SK-N-SH treated with all-trans-retinoic acid at 6 μM for 48 hours (cell line): Measurements from ENCODE around the gene LAMB1.

Experiments used
- ATAC-seq: fragments of 200-7000 bp; cut with Tn5 transposase; 3 replicates; pipeline ENCODE4 v1.9.1; 2020; ENCODE audit warnings: mild to moderate bottlenecking, moderate library complexity
- ARNTL ChIP-seq: fragments of 450-650 bp; formaldehyde crosslinking; IDR thresholded peaks from 2 replicates; pipeline ENCODE4 v1.5.0; 2020; ENCODE audit warnings: low read depth, mild to moderate bottlenecking, moderate library complexity, borderline replicate concordance
- BACH2 ChIP-seq: fragments of 250-450 bp; sonication (Bioruptor Pico); IDR thresholded peaks from 2 replicates; pipeline ENCODE4 v1.9.0; 2021; ENCODE audit warnings: mild to moderate bottlenecking, borderline replicate concordance
- CSDC2 ChIP-seq: fragments of 250-450 bp; sonication (Bioruptor Pico); IDR thresholded peaks from 2 replicates; pipeline ENCODE4 v1.5.0; 2020; ENCODE audit warnings: mild to moderate bottlenecking, moderate library complexity
- CSRNP3 ChIP-seq: fragments of 250-450 bp; sonication (Bioruptor Pico); IDR thresholded peaks from 2 replicates; pipeline ENCODE4 v1.5.1; 2021; ENCODE audit warnings: mild to moderate bottlenecking, moderate library complexity
- ESRRG ChIP-seq: fragments of 250-450 bp; sonication (Bioruptor Pico); IDR thresholded peaks from 2 replicates; pipeline ENCODE4 v1.6.1; 2021; ENCODE audit warnings: mild to moderate bottlenecking
- GLIS3 ChIP-seq: fragments of 250-450 bp; sonication (Bioruptor Pico); IDR thresholded peaks from 2 replicates; pipeline ENCODE4 v1.5.0; 2020; ENCODE audit warnings: mild to moderate bottlenecking, moderate library complexity
- ISL1 ChIP-seq: fragments of 250-450 bp; sonication (Bioruptor Pico); IDR thresholded peaks from 2 replicates; pipeline ENCODE4 v2.1.2; 2022; ENCODE audit warnings: mild to moderate bottlenecking, moderate library complexity
- OSR1 ChIP-seq: fragments of 250-450 bp; sonication (Bioruptor Pico); IDR thresholded peaks from 2 replicates; pipeline ENCODE4 v1.8.0; 2022; ENCODE audit warnings: moderate library complexity, mild to moderate bottlenecking, inconsistent platforms
- PATZ1 ChIP-seq: fragments of 250-450 bp; sonication (Bioruptor Pico); IDR thresholded peaks from 2 replicates; pipeline ENCODE4 v1.8.0; 2020; ENCODE audit warnings: mild to moderate bottlenecking, moderate library complexity, borderline replicate concordance
- POU6F1 ChIP-seq: fragments of 250-450 bp; sonication (Bioruptor Pico); IDR thresholded peaks from 2 replicates; pipeline ENCODE4 v1.8.0; 2021; ENCODE audit warnings: low read depth, mild to moderate bottlenecking, moderate library complexity, borderline replicate concordance
- PPARA ChIP-seq: fragments of 250-450 bp; sonication (Bioruptor Pico); IDR thresholded peaks from 2 replicates; pipeline ENCODE4 v1.5.0; 2020; ENCODE audit warnings: mild to moderate bottlenecking, borderline replicate concordance
- RARB ChIP-seq: fragments of 250-450 bp; sonication (Bioruptor Pico); IDR thresholded peaks from 2 replicates; pipeline ENCODE4 v1.8.0; 2021; ENCODE audit warnings: mild to moderate bottlenecking, moderate library complexity
- SNAI2 ChIP-seq: fragments of 250-450 bp; sonication (Bioruptor Pico); IDR thresholded peaks from 2 replicates; pipeline ENCODE4 v1.5.0; 2020; ENCODE audit warnings: mild to moderate bottlenecking, moderate library complexity
- TOX ChIP-seq: fragments of 250-450 bp; sonication (Bioruptor Pico); IDR thresholded peaks from 2 replicates; pipeline ENCODE4 v1.8.0; 2021; ENCODE audit warnings: mild to moderate bottlenecking, moderate library complexity, borderline replicate concordance
- TSHZ2 ChIP-seq: fragments of 250-450 bp; sonication (Bioruptor Pico); IDR thresholded peaks from 2 replicates; pipeline ENCODE4 v1.5.0; 2020; ENCODE audit warnings: mild to moderate bottlenecking, moderate library complexity
- ZC3H10 ChIP-seq: fragments of 250-450 bp; sonication (Bioruptor Pico); IDR thresholded peaks from 2 replicates; pipeline ENCODE4 v1.5.1; 2021; ENCODE audit warnings: mild to moderate bottlenecking, moderate library complexity
- ZFP3 ChIP-seq: fragments of 250-450 bp; sonication (Bioruptor Pico); IDR thresholded peaks from 2 replicates; pipeline ENCODE4 v1.5.0; 2020; ENCODE audit warnings: mild to moderate bottlenecking, moderate library complexity
- ZNF565 ChIP-seq: fragments of 450-650 bp; formaldehyde crosslinking; conservative IDR thresholded peaks from 2 replicates; pipeline ENCODE4 v1.5.0; 2020; ENCODE audit warnings: low read depth, mild to moderate bottlenecking, moderate library complexity
- ZNF70 ChIP-seq: fragments of 450-650 bp; formaldehyde crosslinking; IDR thresholded peaks from 2 replicates; pipeline ENCODE4 v1.5.0; 2020; ENCODE audit warnings: mild to moderate bottlenecking, moderate library complexity
- ZNF8 ChIP-seq: fragments of 450-650 bp; formaldehyde crosslinking; IDR thresholded peaks from 2 replicates; pipeline ENCODE4 v1.5.0; 2020; ENCODE audit warnings: mild to moderate bottlenecking, moderate library complexity

Gene LAMB1

GRCh38 chr7:107946881-107947280 lies 56.1 kb downstream of the LAMB1 start:
- no peak for ATAC-seq
- no peak for TF ChIP-seq CSRNP3 (CRISPR knock-in tag)
- TF ChIP-seq PATZ1 (CRISPR knock-in tag): no peak
- TF ChIP-seq OSR1 (CRISPR knock-in tag): no peak
- no peak for TF ChIP-seq ZC3H10
- TF ChIP-seq PPARA (CRISPR knock-in tag): no peak
- TF ChIP-seq POU6F1: no peak
- TF ChIP-seq ARNTL (CRISPR knock-in tag): no peak
- TF ChIP-seq CSDC2 (CRISPR knock-in tag): no peak
- TF ChIP-seq ISL1 (CRISPR knock-in tag): no peak
- no peak for TF ChIP-seq ZNF70 (CRISPR knock-in tag)
- TF ChIP-seq TOX (CRISPR knock-in tag): no peak
- TF ChIP-seq BACH2: no peak
- no peak for TF ChIP-seq ZFP3 (CRISPR knock-in tag)

- TF ChIP-seq ISL1 (CRISPR knock-in tag) (peak; percentile 66), PPARA (CRISPR knock-in tag) (no peak)
- ATAC-seq: peak; percentile 3; the same call in 1 of the 3 replicates
Observed at GRCh38 chr7:107946451-107946850, 56.5 kb downstream of the LAMB1 start.

GRCh38 chr7:107945332-107945731 lies 57.6 kb downstream of the LAMB1 start:
- ATAC-seq: no peak
- TF ChIP-seq ZNF8 (CRISPR knock-in tag) (no peak), SNAI2 (CRISPR knock-in tag) (no peak), ESRRG (CRISPR knock-in tag) (no peak), ZNF565 (CRISPR knock-in tag) (no peak), TSHZ2 (no peak)
- TF ChIP-seq, all 23 proteins: peak for 0

GRCh38 chr7:107944411-107945169 lies 58.4 kb downstream of the LAMB1 start:
- no peak for ATAC-seq
- TF ChIP-seq ZFP3 (CRISPR knock-in tag) (no peak), POU6F1 (no peak), BACH2 (no peak), CSRNP3 (CRISPR knock-in tag) (no peak), GLIS3 (CRISPR knock-in tag) (no peak), ZNF70 (CRISPR knock-in tag) (no peak), TOX (CRISPR knock-in tag) (no peak), RARB (CRISPR knock-in tag) (no peak), ZNF8 (CRISPR knock-in tag) (no peak), ESRRG (CRISPR knock-in tag) (no peak)
- TF ChIP-seq, all 23 proteins: peak for 0
